Epithelial cell of proximal tubule (primary cell): Measurements from ENCODE around the gene PCNX2. TPM values are rescaled to one million over a fixed set of nuclear protein-coding genes. Genes with fewer than 3 reads are reported as not detected.

Source experiments
- DNase-seq: peaks from one replicate; pipeline ENCODE4 v3.0.0-alpha.2; 2011; ENCODE audit warnings: low read depth
- H3K4me3 ChIP-seq: 2 replicates; pipeline ENCODE4 v1.5.1; 2011; ENCODE audit warnings: low read depth, mild to moderate bottlenecking, low read length
- total RNA-seq: library from RNA; depleted of rRNA; stranded (reverse); fragments of >200 nt; gene quantifications from 2 replicates; pipeline ENCODE4 v1.2.3, GENCODE V29; 2015
- TF ChIP-seq, protein P1 (sequence below): conservative IDR thresholded peaks from 2 replicates; pipeline ENCODE4 v1.5.1; 2012; ENCODE audit warnings: low read depth, mild to moderate bottlenecking, low read length

PCNX2 gene
- total RNA-seq, 1 donor from 2014 or later: 11.4 TPM

- peak; percentile 49 for DNase-seq
- H3K4me3 ChIP-seq: peak overlapping the region; percentile 66
- TF ChIP-seq, protein P1, sequence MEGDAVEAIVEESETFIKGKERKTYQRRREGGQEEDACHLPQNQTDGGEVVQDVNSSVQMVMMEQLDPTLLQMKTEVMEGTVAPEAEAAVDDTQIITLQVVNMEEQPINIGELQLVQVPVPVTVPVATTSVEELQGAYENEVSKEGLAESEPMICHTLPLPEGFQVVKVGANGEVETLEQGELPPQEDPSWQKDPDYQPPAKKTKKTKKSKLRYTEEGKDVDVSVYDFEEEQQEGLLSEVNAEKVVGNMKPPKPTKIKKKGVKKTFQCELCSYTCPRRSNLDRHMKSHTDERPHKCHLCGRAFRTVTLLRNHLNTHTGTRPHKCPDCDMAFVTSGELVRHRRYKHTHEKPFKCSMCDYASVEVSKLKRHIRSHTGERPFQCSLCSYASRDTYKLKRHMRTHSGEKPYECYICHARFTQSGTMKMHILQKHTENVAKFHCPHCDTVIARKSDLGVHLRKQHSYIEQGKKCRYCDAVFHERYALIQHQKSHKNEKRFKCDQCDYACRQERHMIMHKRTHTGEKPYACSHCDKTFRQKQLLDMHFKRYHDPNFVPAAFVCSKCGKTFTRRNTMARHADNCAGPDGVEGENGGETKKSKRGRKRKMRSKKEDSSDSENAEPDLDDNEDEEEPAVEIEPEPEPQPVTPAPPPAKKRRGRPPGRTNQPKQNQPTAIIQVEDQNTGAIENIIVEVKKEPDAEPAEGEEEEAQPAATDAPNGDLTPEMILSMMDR: no peak
Observed at GRCh38 chr1:233326811-233327650, 31.5 kb upstream of the PCNX2 start.

- TF ChIP-seq, protein P1: no peak
- no peak for DNase-seq
- H3K4me3 ChIP-seq: no peak overlapping the region
Observed at GRCh38 chr1:233326319-233326718, 30.8 kb upstream of the PCNX2 start.

DNA sequence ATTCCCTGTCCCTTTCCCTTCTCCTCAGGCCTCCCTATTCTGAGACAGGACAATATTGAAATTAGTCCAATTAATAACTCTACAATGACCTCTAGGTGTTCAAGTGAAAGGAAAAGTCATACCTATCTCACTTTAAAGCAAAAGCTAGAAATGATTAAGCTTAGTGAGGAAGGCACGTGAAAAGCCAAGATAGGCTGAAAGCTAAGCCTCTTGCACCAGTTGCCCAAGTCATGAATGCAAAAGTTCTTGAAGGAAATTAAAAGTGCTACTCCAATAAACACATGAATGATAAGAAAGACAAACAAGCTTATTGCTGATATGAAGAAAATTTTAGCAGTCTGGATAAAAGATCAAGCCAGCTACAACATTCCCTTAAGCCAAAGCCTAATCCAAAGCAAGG, 28.2 kb upstream of the PCNX2 start:
- no peak for DNase-seq
- TF ChIP-seq, protein P1: no peak
- H3K4me3 ChIP-seq: no peak overlapping the region

- no peak for DNase-seq
- TF ChIP-seq, protein P1: no peak
- no peak overlapping the region for H3K4me3 ChIP-seq
Observed at GRCh38 chr1:233320023-233320422, 24.5 kb upstream of the PCNX2 start.

- TF ChIP-seq, protein P1: no peak
- no peak for DNase-seq
- H3K4me3 ChIP-seq: no peak overlapping the region
Observed at GRCh38 chr1:233319272-233319671, 23.7 kb upstream of the PCNX2 start.

GRCh38 chr1:233316473-233316872, 20.9 kb upstream of the PCNX2 start:
- no peak for DNase-seq
- TF ChIP-seq, protein P1: no peak
- H3K4me3 ChIP-seq: no peak overlapping the region
